Skin of body (tissue), 1 donor: Measurements from ENCODE around the gene INSR. TPM values are rescaled to one million over a fixed set of nuclear protein-coding genes. Genes with fewer than 3 reads are reported as not detected.

Source experiments
- total RNA-seq: library from RNA; depleted of rRNA; stranded (reverse); fragments of >200 nt; gene quantifications from one replicate; pipeline ENCODE4 v1.2.3, GENCODE V29; 2014

The INSR gene
- total RNA-seq, 1 donor from 2014 or later = 51.4 TPM

Other genes with a start within 250 kb of the INSR start
- not detected for gene MBD3L2, start 245.1 kb downstream of the INSR start, total RNA-seq
- not detected for gene MBD3L3, start 235.7 kb downstream of the INSR start, total RNA-seq
- gene ZNF557, start 224.7 kb downstream of the INSR start, total RNA-seq = 9.4 TPM
- gene ARHGEF18, start 54.5 kb upstream of the INSR start, total RNA-seq = 17.9 TPM
- gene PEX11G, start 194.6 kb upstream of the INSR start, total RNA-seq = 1.1 TPM
- gene ZNF358, start 221.7 kb upstream of the INSR start, total RNA-seq = 7.4 TPM
- gene MCOLN1, start 228.2 kb upstream of the INSR start, total RNA-seq = 6.9 TPM
- 17.6 TPM for gene PNPLA6, start 241.3 kb upstream of the INSR start, total RNA-seq